Stimulated activated CD4-positive, alpha-beta T cell treated with anti-CD3 and anti-CD28 coated beads, Interleukin-15, amount 100 ng/mL, for 48 hours (primary cell): ENCODE measurements around the gene PDCL2.

Experiments
- DNase-seq, 2 donors: peaks; one replicate each; pipeline ENCODE4 v3.0.0-alpha.2; 2020; ENCODE audit warnings: low read depth in 2 of 2

PDCL2 gene

GRCh38 chr4:55538531-55538930, 53.5 kb downstream of the PDCL2 start:
- DNase-seq: no peak

GRCh38 chr4:55534306-55534705, 57.7 kb downstream of the PDCL2 start:
- no peak for DNase-seq

DNA sequence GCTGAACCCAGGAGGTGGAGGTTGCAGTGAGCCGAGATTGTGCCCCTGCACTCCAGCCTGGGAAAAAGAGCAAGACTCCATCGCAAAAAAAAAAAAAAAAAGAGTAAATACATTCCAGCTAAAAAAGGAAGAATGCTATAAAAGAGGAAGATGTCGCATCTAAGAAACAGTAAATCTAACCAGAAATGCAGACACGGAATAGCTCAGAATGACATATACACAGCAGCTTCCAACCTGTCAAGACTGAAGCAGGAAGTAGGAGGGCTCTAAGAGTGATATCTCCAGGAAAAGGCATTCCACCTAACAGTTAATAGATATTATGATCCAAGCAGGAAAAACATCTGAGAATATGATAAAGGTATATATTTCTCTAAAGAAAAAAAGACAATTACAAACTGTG, 61.4 kb downstream of the PDCL2 start:
- DNase-seq: no peak

- DNase-seq: no peak
Measured at GRCh38 chr4:55530167-55530566, 61.9 kb downstream of the PDCL2 start.

DNA sequence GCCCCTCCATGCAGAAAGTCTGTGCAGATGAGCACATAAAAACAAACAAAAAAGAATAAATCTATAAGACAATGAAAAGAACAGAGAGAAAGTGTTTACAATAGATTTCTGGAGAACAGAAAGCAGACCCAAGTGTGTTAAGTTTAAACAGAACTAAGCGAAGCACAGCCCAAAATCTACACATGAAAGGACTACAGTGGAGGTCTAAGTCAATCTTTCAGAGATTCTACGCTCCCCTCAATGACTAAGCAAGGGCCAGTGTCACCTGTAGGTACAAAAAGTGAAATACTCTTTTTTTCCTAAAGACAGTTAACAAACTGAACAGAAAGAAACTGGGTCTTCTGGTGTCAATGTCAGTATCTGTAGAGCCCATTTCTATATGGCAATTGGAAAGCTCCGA, 63.6 kb downstream of the PDCL2 start:
- DNase-seq: no peak

- no peak for DNase-seq
Measured at GRCh38 chr4:55524844-55525571, 67.0 kb downstream of the PDCL2 start.

- DNase-seq: no peak
Measured at GRCh38 chr4:55518442-55518841, 73.6 kb downstream of the PDCL2 start.

DNA sequence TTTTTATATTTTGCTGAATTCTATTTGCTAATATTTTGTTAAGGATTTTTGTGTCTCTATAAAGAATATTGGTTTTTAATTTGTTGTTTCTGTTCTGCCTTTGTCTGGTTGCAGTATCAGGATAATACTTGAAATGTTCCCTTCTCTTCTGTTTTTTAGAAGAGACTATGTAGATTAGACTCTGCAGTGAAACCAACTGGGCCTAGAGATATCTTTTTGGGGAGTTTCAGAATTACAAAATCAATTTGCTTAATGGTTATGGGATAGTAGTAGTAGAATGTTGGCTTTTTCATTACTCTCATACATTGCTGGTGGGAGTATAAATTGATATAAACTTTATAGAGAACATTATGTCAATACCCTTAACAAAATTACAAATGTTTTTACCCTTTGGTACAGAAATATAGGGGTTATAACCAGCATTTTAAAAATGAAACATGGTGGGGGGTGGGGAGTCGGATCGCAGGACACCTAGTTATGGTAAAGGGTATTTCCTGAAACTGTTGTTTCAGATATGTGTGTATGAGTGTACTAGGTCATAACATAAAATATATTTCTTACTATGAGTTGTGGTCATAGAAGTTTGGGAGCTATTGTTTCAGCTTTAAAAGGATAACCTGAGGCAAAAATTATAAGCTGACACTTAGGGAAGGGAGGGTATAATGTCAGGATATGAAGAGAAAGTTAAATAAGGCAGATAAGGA, 74.4 kb downstream of the PDCL2 start:
- DNase-seq: no peak

GRCh38 chr4:55512922-55513571, 79.0 kb downstream of the PDCL2 start:
- no peak for DNase-seq

DNA sequence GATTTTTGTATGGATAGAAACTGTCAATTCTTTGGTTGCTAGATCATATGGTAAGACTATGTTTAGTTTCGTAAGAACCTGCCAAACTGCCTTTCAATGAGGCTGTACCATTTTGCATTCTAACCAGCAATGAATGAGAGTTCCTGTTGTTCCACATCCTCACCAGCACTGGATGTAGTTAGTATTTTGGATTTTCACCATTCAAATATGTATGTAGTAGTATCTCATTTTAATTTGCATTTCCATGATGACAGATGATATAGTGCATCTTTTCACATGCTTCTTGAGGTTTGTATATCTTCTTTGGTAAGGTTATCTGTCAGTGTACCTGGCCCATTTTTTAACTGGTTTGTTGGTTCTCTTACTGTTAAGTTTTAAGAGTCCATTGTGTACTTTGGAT, 80.0 kb downstream of the PDCL2 start:
- DNase-seq: no peak

DNA sequence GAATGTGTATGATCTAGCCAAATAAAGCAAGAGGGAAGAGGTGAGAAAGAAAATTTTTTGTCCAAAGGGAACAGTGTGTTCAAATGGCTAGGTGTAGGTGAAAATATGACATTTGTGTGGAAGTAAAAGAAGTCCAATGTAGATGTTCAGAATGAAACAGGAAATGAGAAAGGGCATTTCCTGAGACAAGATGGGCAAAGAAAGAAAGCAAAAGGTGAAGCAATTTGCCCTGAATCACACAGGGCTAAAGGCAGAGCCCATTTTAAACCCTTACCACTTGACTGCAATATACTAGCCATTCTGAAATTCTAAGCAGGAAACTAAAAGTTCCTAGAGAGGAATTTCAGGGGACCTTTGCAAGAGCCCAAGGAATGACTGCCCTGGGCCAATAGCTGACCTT, 81.4 kb downstream of the PDCL2 start:
- no peak for DNase-seq

GRCh38 chr4:55509266-55509665, 82.8 kb downstream of the PDCL2 start:
- no peak for DNase-seq

DNA sequence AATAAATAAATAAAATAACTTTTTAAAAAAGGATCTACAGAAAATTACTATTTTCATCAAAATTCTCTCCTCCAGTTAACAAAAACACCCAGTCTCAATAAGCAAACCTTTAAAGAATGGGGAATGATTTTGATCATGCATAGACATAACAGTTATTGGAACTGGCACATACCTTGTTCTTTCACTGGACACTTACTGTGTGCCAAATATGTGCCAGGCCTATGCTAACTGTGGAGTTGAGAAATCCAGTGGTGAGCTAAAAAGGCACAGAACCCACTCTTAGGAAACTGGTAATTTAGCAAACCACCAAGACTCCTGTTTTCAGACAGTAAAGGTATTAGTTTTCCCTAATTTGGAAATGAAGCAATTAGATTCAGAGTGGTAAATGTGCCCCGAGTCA, 84.4 kb downstream of the PDCL2 start:
- no peak for DNase-seq
